K562 (cell line): ENCODE measurements around the gene ATXN1. TPM values are rescaled to one million over a fixed set of nuclear protein-coding genes. Genes with fewer than 3 reads are reported as not detected.

Source experiments
- CBX1 ChIP-seq: sonication (generic); IDR thresholded peaks from 2 replicates; pipeline ENCODE4 v1.6.1; 2016; ENCODE audit warnings: antibody characterized with exemption, low read depth, mild to moderate bottlenecking
- CEBPG ChIP-seq, 3 experiments: fragments of 200-800 bp in 1 of 3; sonication (Bioruptor generic) in 1 of 3; sonication (generic) in 1 of 3; formaldehyde crosslinking in 1 of 3; IDR thresholded peaks in 2 of 3; conservative IDR thresholded peaks in 1 of 3; 2 replicates each; pipeline versions ENCODE4 v1.6.1 to v1.8.0; 2016 to 2022; ENCODE audit warnings: missing compliant biosample characterization in 2 of 3, missing genetic modification characterization in 2 of 3, mild to moderate bottlenecking in 1 of 3, missing genetic modification reagents in 1 of 3
- FOXK2 ChIP-seq, 2 experiments: fragments of 450-650 bp; IDR thresholded peaks in 1 of 2; conservative IDR thresholded peaks in 1 of 2; 2 replicates each; pipeline ENCODE4 v1.6.1; 2016; ENCODE audit warnings: low read depth in 2 of 2, mild to moderate bottlenecking in 1 of 2
- LCOR ChIP-seq: sonication (generic); formaldehyde crosslinking; IDR thresholded peaks from 2 replicates; pipeline ENCODE4 v1.8.0; 2022; ENCODE audit warnings: mild to moderate bottlenecking, missing genetic modification reagents
- NFIC ChIP-seq: fragments of 450-650 bp; IDR thresholded peaks from 2 replicates; pipeline ENCODE4 v1.6.1; 2017; ENCODE audit warnings: mild to moderate bottlenecking, inconsistent platforms
- POLR2B ChIP-seq: fragments of 450-650 bp; IDR thresholded peaks from 2 replicates; pipeline ENCODE4 v1.6.1; 2018; ENCODE audit warnings: low read depth; ENCODE audit not compliant: partially characterized antibody
- PRPF4 ChIP-seq: fragments of 200-400 bp; formaldehyde crosslinking; IDR thresholded peaks from one replicate; pipeline ENCODE4 v1.6.1; 2017; ENCODE audit warnings: low read length, low read depth, mild to moderate bottlenecking; ENCODE audit not compliant: insufficient read depth, poor library complexity, severe bottlenecking
- PURB ChIP-seq: sonication (generic); formaldehyde crosslinking; IDR thresholded peaks from 2 replicates; pipeline ENCODE4 v1.9.0; 2021; ENCODE audit warnings: low read depth, mild to moderate bottlenecking, missing genetic modification reagents
- RAD51 ChIP-seq: fragments of 450-650 bp; IDR thresholded peaks from 2 replicates; pipeline ENCODE4 v1.7.1; 2016; ENCODE audit warnings: low read depth, mild to moderate bottlenecking, borderline replicate concordance
- THRAP3 ChIP-seq: fragments of 450-650 bp; IDR thresholded peaks from 2 replicates; pipeline ENCODE4 v1.6.1; 2016; ENCODE audit warnings: mild to moderate bottlenecking, inconsistent platforms, borderline replicate concordance
- ZNF224 ChIP-seq: sonication (generic); formaldehyde crosslinking; IDR thresholded peaks from 2 replicates; pipeline ENCODE4 v1.8.0; 2022; ENCODE audit warnings: mild to moderate bottlenecking, missing genetic modification reagents
- ZNF263 ChIP-seq: sonication (generic); formaldehyde crosslinking; IDR thresholded peaks from 2 replicates; pipeline ENCODE4 v1.8.0; 2022; ENCODE audit warnings: mild to moderate bottlenecking, missing genetic modification reagents, borderline replicate concordance
- ZNF583 ChIP-seq: fragments of 250-450 bp; sonication (Bioruptor Pico); IDR thresholded peaks from 2 replicates; pipeline ENCODE4 v1.4.0; 2020
- polyA plus RNA-seq, 8 experiments: library from polyadenylated mRNA; depleted of rRNA in 4 of 8; stranded (reverse) in 5 of 8; unstranded in 3 of 8; fragments of >200 nt; fragmentation: Nextera tagmentation in 2 of 8; fragmentation: Illumina TruSeq in 1 of 8; extraction: Ambion mirVana in 2 of 8; extraction: Trizol in 1 of 8; gene quantifications; 2 replicates each; pipeline versions ENCODE4 v1.2.1 to v1.2.3, GENCODE V29; 2011 to 2014; ENCODE audit warnings: inconsistent platforms in 1 of 8, missing spikeins in 1 of 8
- total RNA-seq, 7 experiments: library from RNA; depleted of rRNA in 6 of 7; stranded (reverse); fragments of >200 nt in 6 of 7; fragmentation: Illumina TruSeq in 2 of 7; extraction: Trizol in 2 of 7; gene quantifications; 2 replicates each; pipeline versions ENCODE4 v1.2.1 to v1.2.3, GENCODE V29; 2011 to 2021; ENCODE audit warnings: low replicate concordance in 1 of 7
- TF ChIP-seq, protein P1 (sequence below): sonication (generic); formaldehyde crosslinking; IDR thresholded peaks from 2 replicates; pipeline ENCODE4 v1.4.0; 2020; ENCODE audit warnings: mild to moderate bottlenecking, missing genetic modification reagents
- TF ChIP-seq, protein P2 (sequence below), 2 experiments: IDR thresholded peaks; 2 replicates each; pipeline ENCODE4 v1.6.1; 2012; ENCODE audit warnings: improper control_type of control experiment in 2 of 2, low read depth in 2 of 2, low read length in 2 of 2, borderline replicate concordance in 1 of 2
- TF ChIP-seq, protein P3 (sequence below): fragments of 450-650 bp; IDR thresholded peaks from 2 replicates; pipeline ENCODE4 v1.6.1; 2017; ENCODE audit warnings: antibody characterized with exemption
- TF ChIP-seq, protein P4 (sequence below): fragments of 450-650 bp; formaldehyde crosslinking; IDR thresholded peaks from 2 replicates; pipeline ENCODE4 v1.4.0; 2022; ENCODE audit warnings: mild to moderate bottlenecking, moderate library complexity
- TF ChIP-seq, protein P5 (sequence below): fragments of 450-650 bp; IDR thresholded peaks from one replicate; pipeline ENCODE4 v1.6.1; 2018; ENCODE audit warnings: mild to moderate bottlenecking, moderate library complexity; ENCODE audit not compliant: partially characterized antibody

ATXN1 gene
- total and polyA plus RNA-seq, 9 of the 15 experiments (the other 6 are each of a cell fraction or from before 2014, with no cell fraction given), result under 0.01 to 1.2 (median 0.58) TPM

DNA sequence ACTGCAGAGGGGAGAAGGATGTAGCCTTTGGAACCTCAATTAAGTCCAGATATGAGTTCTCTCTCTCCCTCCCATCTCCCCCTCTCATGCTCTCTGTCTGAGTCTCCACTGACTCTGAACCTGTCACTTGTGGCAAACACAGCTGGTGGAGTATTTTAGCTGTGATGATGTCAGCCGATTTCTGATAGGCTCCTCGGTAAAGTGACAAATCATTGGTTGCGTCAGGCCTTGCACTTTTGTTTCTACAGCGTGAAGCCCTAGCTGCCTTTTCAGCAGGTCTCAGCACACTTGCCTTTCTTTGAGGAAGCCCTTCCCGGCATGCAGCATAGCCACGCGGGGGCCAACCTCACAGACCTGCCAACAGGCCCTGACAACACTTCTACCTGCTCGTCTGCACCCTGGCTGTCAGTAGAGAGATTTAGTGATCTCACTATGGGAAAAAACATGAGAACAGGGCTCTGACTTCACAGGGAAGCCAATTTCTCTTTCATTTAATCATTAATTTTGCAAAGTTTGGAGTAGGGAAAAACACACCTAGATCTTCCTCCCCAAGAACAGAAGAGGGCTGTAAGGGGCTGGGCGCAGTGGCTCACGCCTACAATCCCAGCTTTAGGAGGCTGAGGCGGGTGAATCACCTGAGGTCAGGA is 438.5 kb downstream of the ATXN1 start (continued):
- TF ChIP-seq, protein P1, sequence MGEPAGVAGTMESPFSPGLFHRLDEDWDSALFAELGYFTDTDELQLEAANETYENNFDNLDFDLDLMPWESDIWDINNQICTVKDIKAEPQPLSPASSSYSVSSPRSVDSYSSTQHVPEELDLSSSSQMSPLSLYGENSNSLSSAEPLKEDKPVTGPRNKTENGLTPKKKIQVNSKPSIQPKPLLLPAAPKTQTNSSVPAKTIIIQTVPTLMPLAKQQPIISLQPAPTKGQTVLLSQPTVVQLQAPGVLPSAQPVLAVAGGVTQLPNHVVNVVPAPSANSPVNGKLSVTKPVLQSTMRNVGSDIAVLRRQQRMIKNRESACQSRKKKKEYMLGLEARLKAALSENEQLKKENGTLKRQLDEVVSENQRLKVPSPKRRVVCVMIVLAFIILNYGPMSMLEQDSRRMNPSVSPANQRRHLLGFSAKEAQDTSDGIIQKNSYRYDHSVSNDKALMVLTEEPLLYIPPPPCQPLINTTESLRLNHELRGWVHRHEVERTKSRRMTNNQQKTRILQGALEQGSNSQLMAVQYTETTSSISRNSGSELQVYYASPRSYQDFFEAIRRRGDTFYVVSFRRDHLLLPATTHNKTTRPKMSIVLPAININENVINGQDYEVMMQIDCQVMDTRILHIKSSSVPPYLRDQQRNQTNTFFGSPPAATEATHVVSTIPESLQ (CRISPR knock-in tag), result 0 out of 2 replicates have a peak, but pooled peaks have one; percentile 32
- no peak for TF ChIP-seq PURB
- TF ChIP-seq POLR2B, result no peak
- TF ChIP-seq PRPF4, result no peak
- TF ChIP-seq ZNF583 (CRISPR knock-in tag), result no peak
- peak; percentile 53; the same call in 1 of the 2 replicates for TF ChIP-seq ZNF263 (CRISPR knock-in tag)
- no peak for TF ChIP-seq ZNF224 (CRISPR knock-in tag)
- TF ChIP-seq NFIC, result no peak
- TF ChIP-seq, protein P2, sequence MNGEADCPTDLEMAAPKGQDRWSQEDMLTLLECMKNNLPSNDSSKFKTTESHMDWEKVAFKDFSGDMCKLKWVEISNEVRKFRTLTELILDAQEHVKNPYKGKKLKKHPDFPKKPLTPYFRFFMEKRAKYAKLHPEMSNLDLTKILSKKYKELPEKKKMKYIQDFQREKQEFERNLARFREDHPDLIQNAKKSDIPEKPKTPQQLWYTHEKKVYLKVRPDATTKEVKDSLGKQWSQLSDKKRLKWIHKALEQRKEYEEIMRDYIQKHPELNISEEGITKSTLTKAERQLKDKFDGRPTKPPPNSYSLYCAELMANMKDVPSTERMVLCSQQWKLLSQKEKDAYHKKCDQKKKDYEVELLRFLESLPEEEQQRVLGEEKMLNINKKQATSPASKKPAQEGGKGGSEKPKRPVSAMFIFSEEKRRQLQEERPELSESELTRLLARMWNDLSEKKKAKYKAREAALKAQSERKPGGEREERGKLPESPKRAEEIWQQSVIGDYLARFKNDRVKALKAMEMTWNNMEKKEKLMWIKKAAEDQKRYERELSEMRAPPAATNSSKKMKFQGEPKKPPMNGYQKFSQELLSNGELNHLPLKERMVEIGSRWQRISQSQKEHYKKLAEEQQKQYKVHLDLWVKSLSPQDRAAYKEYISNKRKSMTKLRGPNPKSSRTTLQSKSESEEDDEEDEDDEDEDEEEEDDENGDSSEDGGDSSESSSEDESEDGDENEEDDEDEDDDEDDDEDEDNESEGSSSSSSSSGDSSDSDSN (IDR thresholded peaks at IDR 0.05; ENCODE audit: borderline replicate concordance in 1 of 2, low read depth in 2 of 2, low read length in 2 of 2), result 0 out of 4 replicates have a peak, but pooled peaks of 1 of the 2 experiments have one; percentile 42
- TF ChIP-seq RAD51, result no peak
- 0 out of 2 replicates have a peak, but pooled peaks have one; percentile 30 for TF ChIP-seq CBX1
- TF ChIP-seq CEBPG (CRISPR knock-in tag; IDR thresholded peaks at IDR 0.05), result peak; percentile 98
- peak; percentile 95 to 96 for TF ChIP-seq CEBPG (tag; conservative IDR thresholded peaks at IDR 0.05 in 1 of 2, IDR thresholded peaks at IDR 0.05 in 1 of 2)
- TF ChIP-seq, protein P3, sequence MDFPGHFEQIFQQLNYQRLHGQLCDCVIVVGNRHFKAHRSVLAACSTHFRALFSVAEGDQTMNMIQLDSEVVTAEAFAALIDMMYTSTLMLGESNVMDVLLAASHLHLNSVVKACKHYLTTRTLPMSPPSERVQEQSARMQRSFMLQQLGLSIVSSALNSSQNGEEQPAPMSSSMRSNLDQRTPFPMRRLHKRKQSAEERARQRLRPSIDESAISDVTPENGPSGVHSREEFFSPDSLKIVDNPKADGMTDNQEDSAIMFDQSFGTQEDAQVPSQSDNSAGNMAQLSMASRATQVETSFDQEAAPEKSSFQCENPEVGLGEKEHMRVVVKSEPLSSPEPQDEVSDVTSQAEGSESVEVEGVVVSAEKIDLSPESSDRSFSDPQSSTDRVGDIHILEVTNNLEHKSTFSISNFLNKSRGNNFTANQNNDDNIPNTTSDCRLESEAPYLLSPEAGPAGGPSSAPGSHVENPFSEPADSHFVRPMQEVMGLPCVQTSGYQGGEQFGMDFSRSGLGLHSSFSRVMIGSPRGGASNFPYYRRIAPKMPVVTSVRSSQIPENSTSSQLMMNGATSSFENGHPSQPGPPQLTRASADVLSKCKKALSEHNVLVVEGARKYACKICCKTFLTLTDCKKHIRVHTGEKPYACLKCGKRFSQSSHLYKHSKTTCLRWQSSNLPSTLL, result no peak
- peak; percentile 75 for TF ChIP-seq LCOR (CRISPR knock-in tag)
- TF ChIP-seq, protein P4, sequence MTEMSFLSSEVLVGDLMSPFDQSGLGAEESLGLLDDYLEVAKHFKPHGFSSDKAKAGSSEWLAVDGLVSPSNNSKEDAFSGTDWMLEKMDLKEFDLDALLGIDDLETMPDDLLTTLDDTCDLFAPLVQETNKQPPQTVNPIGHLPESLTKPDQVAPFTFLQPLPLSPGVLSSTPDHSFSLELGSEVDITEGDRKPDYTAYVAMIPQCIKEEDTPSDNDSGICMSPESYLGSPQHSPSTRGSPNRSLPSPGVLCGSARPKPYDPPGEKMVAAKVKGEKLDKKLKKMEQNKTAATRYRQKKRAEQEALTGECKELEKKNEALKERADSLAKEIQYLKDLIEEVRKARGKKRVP (CRISPR knock-in tag), result peak; percentile 82
- TF ChIP-seq, protein P5, sequence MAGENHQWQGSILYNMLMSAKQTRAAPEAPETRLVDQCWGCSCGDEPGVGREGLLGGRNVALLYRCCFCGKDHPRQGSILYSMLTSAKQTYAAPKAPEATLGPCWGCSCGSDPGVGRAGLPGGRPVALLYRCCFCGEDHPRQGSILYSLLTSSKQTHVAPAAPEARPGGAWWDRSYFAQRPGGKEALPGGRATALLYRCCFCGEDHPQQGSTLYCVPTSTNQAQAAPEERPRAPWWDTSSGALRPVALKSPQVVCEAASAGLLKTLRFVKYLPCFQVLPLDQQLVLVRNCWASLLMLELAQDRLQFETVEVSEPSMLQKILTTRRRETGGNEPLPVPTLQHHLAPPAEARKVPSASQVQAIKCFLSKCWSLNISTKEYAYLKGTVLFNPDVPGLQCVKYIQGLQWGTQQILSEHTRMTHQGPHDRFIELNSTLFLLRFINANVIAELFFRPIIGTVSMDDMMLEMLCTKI, result no peak
- TF ChIP-seq FOXK2 (conservative IDR thresholded peaks at IDR 0.05 in 1 of 2, IDR thresholded peaks at IDR 0.05 in 1 of 2; ENCODE audit: low read depth in 2 of 2), result peak; percentile 49 to 69; a peak in 2 of 4 replicates
- TF ChIP-seq THRAP3, result no peak
